NCI-H510A (cell line): ENCODE data around the gene IFT22.
"Not testable (repeated sequence)": the region's sequence is repeated elsewhere in the genome, so short reads cannot be mapped to it uniquely, and the experiment has no call there.

Experiments used
- DNase-seq: peaks from one replicate; lab custom pipeline; 2025; lab: John Stamatoyannopoulos, UW

Gene IFT22

GRCh38 chr7:101308245-101309085 is 13.1 kb downstream of the IFT22 start:
- no peak for DNase-seq

DNA sequence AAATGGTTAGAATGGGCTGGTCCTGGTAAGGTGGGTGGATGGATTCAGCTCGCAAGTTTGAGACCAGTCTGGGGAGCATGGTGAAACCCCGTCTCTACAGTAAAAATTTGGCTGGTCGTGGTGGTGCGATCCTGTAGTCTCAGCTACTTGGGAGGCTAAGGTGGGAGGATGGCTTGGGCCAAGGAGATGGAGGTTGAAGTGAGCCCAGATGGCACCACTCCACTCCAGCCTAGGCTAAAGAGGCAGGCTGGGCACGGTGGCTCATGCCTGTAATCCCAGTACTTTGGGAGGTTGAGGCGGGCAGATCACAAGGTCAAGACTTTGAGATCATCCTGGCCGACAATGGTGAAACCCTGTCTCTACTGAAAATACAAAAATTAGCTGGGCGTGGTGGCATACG is 15.3 kb downstream of the IFT22 start:
- DNase-seq, result no peak

- DNase-seq, result no peak
Observed at GRCh38 chr7:101303102-101303701, 18.4 kb downstream of the IFT22 start.

- DNase-seq, result no peak
Observed at GRCh38 chr7:101302641-101303101, 18.9 kb downstream of the IFT22 start.

GRCh38 chr7:101300465-101301376 is 20.9 kb downstream of the IFT22 start:
- DNase-seq, result no peak

DNA sequence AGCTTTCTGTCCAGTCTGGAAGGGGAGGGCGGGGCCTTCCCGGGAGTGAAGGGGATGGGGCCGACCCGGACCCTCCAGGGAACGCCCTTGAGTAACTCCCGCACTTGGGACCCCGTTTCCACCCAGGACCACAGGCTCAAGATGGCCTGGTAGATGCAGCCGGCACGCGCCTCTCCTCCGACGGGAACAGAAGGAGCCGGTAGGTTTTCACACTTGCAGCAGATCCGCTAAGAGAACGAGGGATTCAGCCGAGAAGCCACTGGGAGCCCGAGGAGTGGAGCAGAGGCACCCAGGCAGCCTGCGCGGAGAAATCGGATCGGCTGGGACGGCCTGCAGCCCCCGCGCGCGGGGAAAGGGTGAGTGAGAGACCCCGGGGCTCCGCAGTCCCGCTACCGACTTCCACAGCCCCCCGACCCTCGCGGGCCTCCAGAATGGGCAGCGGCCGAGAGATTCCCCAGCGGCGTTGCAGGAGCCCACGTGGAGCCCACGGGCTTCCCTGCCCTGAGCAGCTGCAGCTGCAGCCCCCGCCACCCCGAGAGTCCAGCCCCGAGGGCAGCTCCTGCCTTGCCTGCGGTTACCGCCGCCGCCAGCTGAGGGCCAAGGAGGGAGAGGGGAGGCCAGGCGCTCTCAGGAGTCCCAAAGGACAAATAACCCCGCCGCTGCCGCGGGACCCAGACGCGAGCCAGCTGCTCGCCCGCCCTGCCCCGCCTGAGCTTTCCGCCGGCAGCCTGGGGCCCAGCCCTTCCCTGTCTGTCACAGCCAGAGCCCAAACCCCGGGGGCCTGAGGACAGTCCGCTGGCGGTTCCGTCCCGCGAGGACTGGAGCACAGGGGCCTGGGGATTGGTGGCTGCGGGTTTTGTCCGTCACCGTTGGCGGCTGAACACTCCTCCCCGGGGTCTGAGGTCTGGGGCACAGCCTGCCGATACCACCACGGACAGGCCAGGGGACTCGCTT is 21.8 kb downstream of the IFT22 start:
- no peak for DNase-seq

DNA sequence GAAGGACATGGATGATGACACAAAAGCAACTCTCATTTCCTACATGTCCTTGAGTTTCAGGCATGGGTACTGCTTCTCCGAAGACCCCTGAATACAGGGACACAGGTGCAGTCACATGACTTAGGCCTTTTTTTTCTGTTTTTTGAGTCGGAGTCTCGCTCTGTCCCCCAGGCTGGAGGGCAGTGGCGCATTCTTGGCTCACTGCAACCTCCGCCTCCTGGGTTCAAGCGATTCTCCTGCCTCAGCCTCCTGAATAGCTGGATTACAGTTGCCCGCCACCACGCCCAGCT is 26.8 kb downstream of the IFT22 start:
- DNase-seq, result no peak

DNA sequence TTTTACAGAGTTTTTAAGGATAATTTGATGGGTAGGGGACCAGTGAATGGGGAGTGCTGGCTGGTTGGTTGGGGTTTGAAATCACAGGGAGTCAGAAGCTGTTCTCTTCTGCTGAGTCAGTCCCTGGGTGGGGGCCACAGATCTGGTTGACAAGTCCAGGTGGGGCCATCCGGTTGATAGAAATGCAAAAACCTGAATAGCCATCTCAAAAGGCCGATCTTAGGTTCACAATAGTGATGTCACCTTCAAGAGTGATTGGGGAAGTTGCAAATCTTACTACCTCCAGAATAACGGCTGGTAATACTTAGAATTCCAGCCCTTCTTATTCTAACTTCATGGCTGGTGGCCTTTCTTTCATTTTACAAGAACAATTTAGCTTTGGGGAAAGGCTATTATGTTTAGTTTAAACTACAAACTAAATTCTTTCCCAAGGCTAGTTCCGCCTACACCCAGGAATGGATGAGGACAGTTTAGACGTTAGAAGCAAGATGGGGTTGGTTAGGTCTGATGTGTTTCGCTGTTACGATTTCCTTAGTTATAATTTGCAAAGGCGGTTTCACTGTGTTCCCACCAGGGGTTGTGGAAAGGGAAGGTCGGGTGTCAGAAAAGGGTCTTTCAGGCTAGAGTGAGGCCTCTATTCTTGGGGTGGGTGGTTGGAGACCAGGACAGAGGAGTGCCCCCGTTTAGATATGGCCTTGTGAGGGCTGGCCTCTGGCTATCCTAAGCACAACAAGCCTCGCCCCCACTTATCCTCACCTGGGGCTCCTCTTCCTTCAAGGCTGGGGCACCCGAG is 27.4 kb downstream of the IFT22 start:
- no peak for DNase-seq

GRCh38 chr7:101293069-101294021 is 28.3 kb downstream of the IFT22 start:
- DNase-seq, result not testable (repeated sequence)

GRCh38 chr7:101292566-101292965 is 29.0 kb downstream of the IFT22 start:
- DNase-seq, result not testable (repeated sequence)

DNA sequence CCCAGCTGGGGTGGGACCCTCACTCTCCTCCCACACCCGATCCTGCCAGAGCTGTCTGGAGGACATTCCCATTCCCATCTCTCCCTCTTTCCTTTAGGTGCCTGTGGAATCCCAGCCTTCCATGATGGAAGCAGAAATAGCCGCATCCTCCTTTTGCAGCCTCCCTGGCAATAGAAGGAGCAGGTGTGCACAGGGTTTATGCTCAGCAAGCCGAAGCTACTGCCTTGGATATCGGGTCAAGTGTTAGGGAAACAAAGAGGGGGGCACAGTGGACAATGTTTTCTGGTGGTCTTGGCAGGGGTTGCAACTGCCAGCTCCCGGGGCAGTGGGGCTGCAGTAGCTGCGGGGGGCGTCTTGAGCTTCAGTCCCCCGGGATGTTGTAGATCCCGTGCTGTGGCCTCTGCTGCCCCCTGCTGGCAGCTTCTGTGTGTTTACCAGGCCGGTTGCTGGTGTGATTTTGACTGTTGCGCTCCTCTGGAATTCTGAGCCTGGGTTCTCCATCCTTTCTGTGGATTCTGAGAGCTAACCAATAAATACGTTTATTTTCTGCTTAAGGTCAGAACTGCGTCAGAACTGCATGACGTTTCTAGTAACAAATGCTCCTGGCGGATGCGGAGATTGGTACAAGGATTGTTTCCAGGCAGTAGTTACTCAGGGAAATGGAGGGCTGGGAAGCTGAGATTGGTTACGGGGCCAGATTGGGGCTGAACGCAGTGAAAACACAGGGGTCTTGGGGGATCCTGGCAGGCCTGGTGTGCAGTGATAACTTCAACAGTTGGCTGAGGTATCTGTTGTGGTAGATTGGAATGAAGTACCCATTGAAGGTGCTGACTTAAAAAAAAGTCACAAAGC is 31.2 kb downstream of the IFT22 start:
- DNase-seq, result not testable (repeated sequence)

GRCh38 chr7:101289687-101290086 is 31.9 kb downstream of the IFT22 start:
- not testable (repeated sequence) for DNase-seq

DNA sequence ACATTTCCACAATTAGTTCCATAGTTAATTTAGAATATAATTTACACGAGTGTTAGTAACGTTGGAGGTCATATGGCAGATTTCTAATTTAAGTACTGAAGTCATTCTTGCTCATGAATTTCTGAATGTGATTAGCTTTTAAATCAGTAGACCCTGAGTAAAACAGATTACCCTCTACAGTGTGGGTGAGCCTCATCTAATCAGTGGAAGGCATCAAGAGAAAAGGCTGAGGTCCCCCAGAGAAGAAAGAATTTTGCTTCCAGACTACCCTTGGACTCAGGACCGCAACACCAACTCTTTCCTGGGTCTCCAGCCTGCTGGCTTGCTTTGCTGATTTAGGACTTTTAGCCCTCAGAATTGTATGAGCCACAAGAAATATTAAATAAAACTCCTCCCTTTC is 33.2 kb downstream of the IFT22 start:
- no peak for DNase-seq

DNA sequence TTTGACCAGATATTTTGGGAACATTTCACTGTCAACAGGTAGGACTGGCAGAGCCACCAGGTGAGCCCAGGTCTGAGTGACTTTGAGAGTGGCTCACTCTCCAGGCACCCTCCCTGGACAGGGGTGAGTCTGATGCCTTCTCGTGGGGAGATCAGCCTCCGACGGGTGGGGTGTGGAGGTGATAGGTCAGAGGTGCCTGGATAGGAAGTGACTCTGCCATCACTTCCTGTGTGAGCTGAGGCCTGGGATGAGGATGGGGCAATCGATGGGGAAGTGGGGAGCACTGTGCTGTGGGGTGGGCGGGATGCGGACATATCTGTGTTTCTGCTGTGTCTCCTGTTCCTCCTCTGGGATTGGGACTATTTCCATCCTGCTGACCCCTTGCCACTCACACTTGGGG is 34.6 kb downstream of the IFT22 start:
- no peak for DNase-seq

DNA sequence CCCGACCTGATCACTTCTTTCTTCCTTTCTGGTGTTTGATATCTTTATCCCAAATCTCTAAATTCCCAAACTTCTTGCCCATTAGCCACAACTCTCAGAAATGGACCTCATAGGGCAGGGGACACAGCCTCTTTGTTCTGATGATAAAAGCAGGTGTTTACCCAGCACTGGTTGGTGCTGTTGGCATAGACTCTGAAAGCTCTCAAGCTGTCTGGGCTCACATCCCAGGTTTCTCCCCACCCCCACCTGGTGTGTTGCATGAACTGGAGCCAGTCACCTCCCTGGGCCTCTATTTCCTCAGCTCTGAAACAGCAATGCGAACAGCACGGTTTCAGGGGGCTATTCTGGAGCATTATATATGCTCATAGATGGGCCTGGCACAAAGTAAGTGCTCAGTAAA is 35.7 kb downstream of the IFT22 start:
- DNase-seq, result not testable (repeated sequence)

GRCh38 chr7:101285171-101285570 is 36.4 kb downstream of the IFT22 start:
- no peak for DNase-seq

DNA sequence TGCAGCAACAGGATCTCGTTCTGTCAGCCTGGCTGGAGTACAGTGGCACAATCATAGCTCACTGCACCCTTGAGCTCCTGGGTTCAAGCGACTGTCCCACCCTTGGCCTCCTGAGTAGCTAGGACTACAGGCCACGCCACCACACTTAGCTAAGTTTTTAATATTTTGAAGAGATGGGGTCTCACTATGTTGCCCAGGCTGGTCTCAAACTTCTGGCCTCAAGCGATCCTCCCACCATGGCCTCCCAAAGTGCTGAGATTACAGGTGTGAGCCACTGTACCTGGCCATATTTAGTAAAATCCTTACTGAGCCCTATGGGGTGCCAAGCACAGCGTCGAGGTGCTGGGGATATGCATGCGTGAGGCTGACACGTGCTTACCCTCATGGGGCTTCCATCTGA is 40.7 kb downstream of the IFT22 start:
- DNase-seq, result not testable (repeated sequence)

DNA sequence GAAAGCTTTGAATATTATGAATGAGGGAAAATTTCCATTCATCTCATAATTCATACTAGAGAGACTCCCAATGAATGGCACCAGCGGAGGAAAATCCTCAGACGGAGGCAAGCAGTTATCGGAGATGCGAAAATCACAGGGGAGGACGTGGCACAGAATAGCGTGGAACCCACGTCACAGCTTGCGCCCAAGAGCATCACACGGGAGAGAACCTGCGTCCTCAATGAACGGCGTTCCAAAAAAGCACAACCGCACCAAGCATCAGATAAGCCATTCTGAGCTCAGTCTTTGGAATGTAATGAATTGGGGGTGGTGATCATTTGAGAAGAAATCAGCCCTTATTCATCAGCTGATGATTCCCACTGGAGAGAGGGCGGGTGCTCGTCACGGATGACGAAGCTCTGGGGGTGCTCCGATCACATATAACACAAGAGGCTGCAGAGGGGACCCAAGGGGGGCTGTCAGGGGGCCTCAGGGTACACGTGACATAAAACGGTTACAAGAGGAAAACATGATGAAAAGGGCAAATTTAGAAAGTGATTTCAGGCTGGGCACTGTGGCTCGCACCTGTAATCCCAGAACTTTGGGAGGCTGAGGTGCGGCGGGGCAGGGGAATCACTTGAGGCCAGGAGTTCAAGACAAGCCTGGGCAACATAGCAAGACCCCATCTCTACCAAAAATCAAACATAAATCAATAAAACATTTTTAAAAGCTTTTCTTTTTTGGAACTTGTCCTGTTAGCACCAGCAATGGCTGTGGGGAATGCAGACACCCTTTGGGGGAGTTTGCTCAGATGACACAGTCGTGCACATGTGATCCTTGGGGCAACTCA is 42.9 kb downstream of the IFT22 start:
- no peak for DNase-seq
